H1 (cell line): Measurements from ENCODE around the gene POLH. TPM values are rescaled to one million over a fixed set of nuclear protein-coding genes. Genes with fewer than 3 reads are reported as not detected.

Experiments
- CTCF ChIA-PET: fragments of 300-600 bp; sonication (Branson Sonifier 250); formaldehyde crosslinking; loops from one replicate; lab custom pipeline; 2021; ENCODE audit not compliant: partially characterized antibody; lab: Charles Lee
- POLR2A ChIA-PET: fragments of 300-600 bp; sonication (Branson Sonifier 250); formaldehyde crosslinking; loops from one replicate; lab custom pipeline; 2021; ENCODE audit warnings: inconsistent platforms; ENCODE audit not compliant: partially characterized antibody; lab: Charles Lee
- DNase-seq, 2 experiments: peaks; one replicate each; pipeline versions ENCODE4 v3.0.0 to v3.0.0-alpha.2; 2010 to 2022; ENCODE audit warnings: low spot score in 2 of 2, low read depth in 1 of 2, mixed read lengths in 1 of 2
- FAIRE-seq: peaks from 2 replicates; lab custom pipeline; 2011; peaks lifted over from hg19 to GRCh38; lab: Jason Lieb, UNC
- H2AFZ ChIP-seq: 2 replicates; pipeline ENCODE4 v1.8.1; 2012; ENCODE audit warnings: low read length, inconsistent platforms
- H2AK5ac ChIP-seq: 2 replicates; pipeline ENCODE4 v1.6.1; 2013; ENCODE audit warnings: low read depth, low read length
- H2BK120ac ChIP-seq: replicated peaks from 2 replicates; pipeline ENCODE3; 2013; ENCODE audit warnings: low read depth, low read length, inconsistent platforms
- H2BK12ac ChIP-seq: 2 replicates; pipeline ENCODE4 v1.6.1; 2013; ENCODE audit warnings: low read depth, low read length
- H2BK15ac ChIP-seq: 2 replicates; pipeline ENCODE4 v1.6.1; 2013; ENCODE audit warnings: low read length
- H2BK20ac ChIP-seq: 2 replicates; pipeline ENCODE4 v1.6.1; 2013; ENCODE audit warnings: low read length
- H2BK5ac ChIP-seq: 2 replicates; pipeline ENCODE4 v1.6.1; 2013; ENCODE audit warnings: low read depth, low read length
- H3K14ac ChIP-seq: 2 replicates; pipeline ENCODE4 v1.6.1; 2013; ENCODE audit warnings: inconsistent platforms; ENCODE audit not compliant: insufficient read length
- H3K18ac ChIP-seq: 2 replicates; pipeline ENCODE4 v1.6.1; 2013; ENCODE audit warnings: low read length; ENCODE audit errors: extremely low read depth
- H3K23ac ChIP-seq: 2 replicates; pipeline ENCODE4 v1.6.1; 2013; ENCODE audit warnings: inconsistent platforms; ENCODE audit not compliant: insufficient read length
- H3K23me2 ChIP-seq: 2 replicates; pipeline ENCODE4 v1.6.1; 2013; ENCODE audit warnings: low read depth, low read length
- H3K27ac ChIP-seq: 2 replicates; pipeline ENCODE4 v1.6.1; 2011; ENCODE audit warnings: low read depth, low read length, inconsistent platforms
- H3K27me3 ChIP-seq, 4 experiments: replicated peaks in 1 of 4; 1 replicate in 1 of 4; 2 replicates in 3 of 4; pipeline versions ENCODE4 v1.6.1 to v1.8.1; 2011 to 2013; ENCODE audit warnings: low read length in 3 of 4, mild to moderate bottlenecking in 3 of 4, inconsistent platforms in 2 of 4, mixed read lengths in 2 of 4, moderate library complexity in 1 of 4; ENCODE audit not compliant: control insufficient read depth in 3 of 4, insufficient read depth in 3 of 4; ENCODE audit errors: extremely low read depth in 1 of 4
- H3K36me3 ChIP-seq, 4 experiments: 2 replicates each; pipeline versions ENCODE4 v1.6.1 to v1.8.1; 2011 to 2013; ENCODE audit warnings: mild to moderate bottlenecking in 4 of 4, low read length in 3 of 4, moderate library complexity in 2 of 4, control low read depth in 1 of 4, inconsistent platforms in 1 of 4; ENCODE audit not compliant: insufficient read depth in 4 of 4, control insufficient read depth in 2 of 4
- H3K4ac ChIP-seq: replicated peaks from 2 replicates; pipeline ENCODE3; 2013; ENCODE audit warnings: low read length, low read depth, mixed read lengths, inconsistent platforms; ENCODE audit not compliant: insufficient read length
- H3K4me1 ChIP-seq, 4 experiments: replicated peaks in 1 of 4; 1 replicate in 1 of 4; 2 replicates in 3 of 4; pipeline versions ENCODE4 v1.6.1 to v1.8.1; 2011 to 2013; ENCODE audit warnings: low read length in 3 of 4, inconsistent platforms in 2 of 4, mixed read lengths in 1 of 4; ENCODE audit not compliant: insufficient read depth in 4 of 4, control insufficient read depth in 3 of 4
- H3K4me2 ChIP-seq, 2 experiments: 2 replicates each; pipeline versions ENCODE4 v1.6.1 to v1.8.1; 2011 to 2013; ENCODE audit warnings: low read depth in 2 of 2, low read length in 2 of 2, control low read depth in 1 of 2, inconsistent platforms in 1 of 2, mild to moderate bottlenecking in 1 of 2; ENCODE audit not compliant: insufficient read depth in 1 of 2
- H3K4me3 ChIP-seq, 4 experiments: fragments of 200-600, 300-600 bp in 1 of 4; sonication (generic), shearing (Covaris generic), sonication (Bioruptor Twin) in 1 of 4; 2 replicates each; pipeline versions ENCODE4 v1.5.1 to v1.8.1; 2011 to 2016; ENCODE audit warnings: low read length in 4 of 4, low read depth in 3 of 4, control low read depth in 2 of 4, inconsistent platforms in 2 of 4, mild to moderate bottlenecking in 2 of 4, mixed read lengths in 1 of 4, moderate library complexity in 1 of 4; ENCODE audit not compliant: insufficient read depth in 2 of 4; ENCODE audit errors: extremely low read depth in 1 of 4
- H3K56ac ChIP-seq: replicated peaks from 2 replicates; pipeline ENCODE3; 2013; ENCODE audit warnings: low read depth, mild to moderate bottlenecking, mixed read lengths, low read length, inconsistent platforms; ENCODE audit not compliant: insufficient read length
- H3K79me1 ChIP-seq: 2 replicates; pipeline ENCODE4 v1.6.1; 2013; ENCODE audit warnings: low read depth, low read length, control low read depth
- H3K79me2 ChIP-seq, 2 experiments: 2 replicates each; pipeline versions ENCODE4 v1.6.1 to v1.8.1; 2012 to 2013; ENCODE audit warnings: low read length in 2 of 2, mild to moderate bottlenecking in 2 of 2, inconsistent platforms in 1 of 2; ENCODE audit not compliant: insufficient read depth in 2 of 2, control insufficient read depth in 1 of 2
- H3K9ac ChIP-seq, 4 experiments: replicated peaks in 1 of 4; 1 replicate in 1 of 4; 2 replicates in 3 of 4; pipeline versions ENCODE4 v1.6.1 to v1.8.1; 2011 to 2013; ENCODE audit warnings: low read depth in 3 of 4, low read length in 3 of 4, control low read depth in 2 of 4, mild to moderate bottlenecking in 2 of 4, moderate library complexity in 2 of 4, inconsistent platforms in 1 of 4; ENCODE audit errors: extremely low read depth in 1 of 4
- H3K9me3 ChIP-seq, 2 experiments: 2 replicates each; pipeline versions ENCODE4 v1.6.1 to v1.8.1; 2012 to 2013; ENCODE audit warnings: mild to moderate bottlenecking in 2 of 2, moderate library complexity in 2 of 2, control low read depth in 1 of 2, inconsistent platforms in 1 of 2, low read depth in 1 of 2, low read length in 1 of 2, mixed read lengths in 1 of 2; ENCODE audit not compliant: insufficient read depth in 2 of 2
- H4K20me1 ChIP-seq, 2 experiments: replicated peaks in 1 of 2; 2 replicates each; pipeline versions ENCODE3 to v1.8.1; 2011 to 2013; ENCODE audit warnings: inconsistent platforms in 2 of 2, low read length in 2 of 2, mild to moderate bottlenecking in 1 of 2; ENCODE audit not compliant: insufficient read depth in 2 of 2, control insufficient read depth in 1 of 2
- H4K5ac ChIP-seq: 2 replicates; pipeline ENCODE4 v1.6.1; 2013; ENCODE audit warnings: low read length, low read depth, mixed read lengths, inconsistent platforms; ENCODE audit not compliant: insufficient read length
- H4K8ac ChIP-seq: 2 replicates; pipeline ENCODE4 v1.8.0; 2013; ENCODE audit warnings: mild to moderate bottlenecking, moderate library complexity, low read length, inconsistent platforms; ENCODE audit not compliant: insufficient read depth; ENCODE audit errors: extremely low read depth
- H4K91ac ChIP-seq: replicated peaks from 2 replicates; pipeline ENCODE3; 2013; ENCODE audit warnings: low read length, mixed read lengths, inconsistent platforms; ENCODE audit not compliant: insufficient read length
- BRCA1 ChIP-seq: IDR thresholded peaks from 2 replicates; pipeline ENCODE4 v1.6.1; 2012; ENCODE audit warnings: low read depth, low read length, improper control_type of control experiment
- CBX5 ChIP-seq: fragments of 300-800, 300-1000 bp; sonication (generic); IDR thresholded peaks from 2 replicates; pipeline ENCODE4 v1.7.1; 2016; ENCODE audit warnings: antibody characterized with exemption, low read length, low read depth
- CTCF ChIP-seq, 3 experiments: IDR thresholded peaks; 1 replicate in 2 of 3; 2 replicates in 1 of 3; pipeline versions ENCODE4 v1.5.1 to v1.6.1; 2011; ENCODE audit warnings: low read length in 3 of 3, mild to moderate bottlenecking in 3 of 3, inconsistent platforms in 2 of 3, low read depth in 1 of 3, moderate library complexity in 1 of 3; ENCODE audit not compliant: insufficient read depth in 1 of 3; ENCODE audit errors: control extremely low read depth in 1 of 3
- KDM4A ChIP-seq: IDR thresholded peaks from one replicate; pipeline ENCODE4 v1.7.1; 2012; ENCODE audit warnings: low read depth, mild to moderate bottlenecking, moderate library complexity, low read length, inconsistent platforms; ENCODE audit not compliant: severe bottlenecking
- MAFK ChIP-seq: IDR thresholded peaks from 2 replicates; pipeline ENCODE4 v1.6.1; 2012; ENCODE audit warnings: low read depth, mild to moderate bottlenecking, improper control_type of control experiment, low read length
- POLR2AphosphoS5 ChIP-seq: IDR thresholded peaks from 2 replicates; pipeline ENCODE4 v1.6.1; 2011; ENCODE audit warnings: low read depth, low read length
- RBBP5 ChIP-seq: IDR thresholded peaks from 2 replicates; pipeline ENCODE4 v1.7.1; 2012; ENCODE audit warnings: low read depth, mild to moderate bottlenecking, inconsistent platforms, low read length, moderate library complexity, borderline replicate concordance
- SIN3A ChIP-seq, 2 experiments: IDR thresholded peaks in 1 of 2; conservative IDR thresholded peaks in 1 of 2; 2 replicates each; pipeline ENCODE4 v1.6.1; 2011 to 2012; ENCODE audit warnings: low read length in 2 of 2, improper control_type of control experiment in 1 of 2, low read depth in 1 of 2, mild to moderate bottlenecking in 1 of 2
- TEAD4 ChIP-seq: IDR thresholded peaks from 2 replicates; pipeline ENCODE4 v1.6.1; 2012; ENCODE audit warnings: low read depth, low read length, inconsistent platforms, mixed read lengths
- WGBS, 2 experiments: shearing (Covaris generic) in 1 of 2; methylation state at CpG; one replicate each; pipeline versions ENCODE4 v1.1.6 to v1.1.7; 2013 to 2015; ENCODE audit warnings: low lambda C conversion rate in 2 of 2, mixed read lengths in 2 of 2, inconsistent platforms in 1 of 2, low coverage in 1 of 2, missing lambda C conversion rate in 1 of 2; ENCODE audit not compliant: insufficient replicate concordance in 2 of 2, insufficient coverage in 1 of 2, insufficient read length in 1 of 2; ENCODE audit errors: extremely low coverage in 1 of 2, missing lambda C conversion rate in 1 of 2; 5-methylcytosine and 5-hydroxymethylcytosine counted together
- polyA plus RNA-seq, 7 experiments: library from polyadenylated mRNA; depleted of rRNA in 3 of 7; stranded (reverse) in 5 of 7; unstranded in 2 of 7; fragments of >200 nt in 5 of 7; fragments of 200-250 nt in 2 of 7; gene quantifications; 1 replicate in 5 of 7; 2 replicates in 1 of 7; 4 replicates in 1 of 7; pipeline versions ENCODE4 v1.2.1 to v1.2.3, GENCODE V29; 2011 to 2013; ENCODE audit warnings: missing spikeins in 2 of 7, mixed read lengths in 2 of 7
- total RNA-seq: library from RNA; stranded (reverse); fragmentation: NEBNext Ultra II Directional; extraction: Animal tissue kit (Norgen Biotek cat#: 25700); gene quantifications from 2 replicates; pipeline ENCODE4 v1.2.1, GENCODE V29; 2021

The POLH gene
- total and polyA plus RNA-seq, 2 of the 8 experiments (the other 6 are each of a cell fraction or from before 2014, with no cell fraction given), result 5.8 to 12.4 TPM

- Histone ChIP-seq H3K4ac (no peak overlapping the region), H2BK5ac (no peak overlapping the region), H2BK20ac (no peak overlapping the region), H3K23me2 (no peaks in the 10 kb centered on the region), H3K9ac (no peak overlapping the region), H3K23ac (no peak overlapping the region), H3K79me2 (no peaks in the 10 kb centered on the region), H2BK15ac (no peak overlapping the region), H4K91ac (no peak overlapping the region), H4K5ac (no peak overlapping the region), H3K14ac (no peak overlapping the region), H2BK12ac (no peak overlapping the region), H3K4me2 (no peak overlapping the region), H2AK5ac (no peak overlapping the region), H3K27ac (no peak overlapping the region), H3K36me3 (peaks cover 2 to 9% (median 4%) of the 10 kb centered on the region in 4 experiments; a peak in 4 of 8 replicates), H2AFZ (no peak overlapping the region), H3K4me3 (no peak overlapping the region), H3K4me1 (no peaks in the 10 kb centered on the region), H3K27me3 (no peaks in the 10 kb centered on the region), H4K8ac (no peak overlapping the region), H3K18ac (no peak overlapping the region), H3K56ac (no peak overlapping the region), H3K79me1 (no peaks in the 10 kb centered on the region), H4K20me1 (peaks cover 0 to 1% of the 10 kb centered on the region in 2 experiments), H2BK120ac (no peak overlapping the region), H3K9me3 (no peaks in the 10 kb centered on the region)
- ChIA-PET CTCF (interaction anchor here (1.1 to 3.6 kb wide), 3 partner anchors 12 to 494 kb away, joined by 3 to 22 read pairs (median 3); no protein-coding TSS in a partner anchor), POLR2A (interaction anchor here (0.6 to 1.2 kb wide), 3 partner anchors 10 to 22 kb away, joined by 3 read pairs; no protein-coding TSS in a partner anchor)
- 91% methylated on average over 2 of the region's 2 CpGs; no CpG with 5 or more reads in 1 of the 2 experiments for WGBS, 2 experiments
- no peak for DNase-seq
- no peak for FAIRE-seq
- TF ChIP-seq SIN3A (conservative IDR thresholded peaks at IDR 0.05 in 1 of 2, IDR thresholded peaks at IDR 0.05 in 1 of 2; ENCODE audit: low read depth in 1 of 2, low read length in 2 of 2), result no peak
- TF ChIP-seq MAFK, result no peak
- no peak for TF ChIP-seq BRCA1
- no peak for TF ChIP-seq TEAD4
- no peak for TF ChIP-seq CBX5
- TF ChIP-seq RBBP5, result no peak
- TF ChIP-seq KDM4A, result no peak
- TF ChIP-seq CTCF (IDR thresholded peaks at IDR 0.05; ENCODE audit: control extremely low read depth in 1 of 3, insufficient read depth in 1 of 3, low read depth in 1 of 3, low read length in 3 of 3), result no peak
- TF ChIP-seq POLR2AphosphoS5, result no peak
Observed at GRCh38 chr6:43606019-43606418, 30.0 kb downstream of the POLH start.
